ENCODE measurements around the gene USP12. TPM values are rescaled to one million over a fixed set of nuclear protein-coding genes. Genes with fewer than 3 reads are reported as not detected.

The USP12 gene
- total RNA-seq, 4 donors from 2014 or later, result 25.9 to 57.2 (median 47.8) TPM

- Histone ChIP-seq H3K27ac (no peak overlapping the region), H3K4me3 (no peak overlapping the region), H3K36me3 (no peaks in the 10 kb centered on the region), H3K27me3 (no peaks in the 10 kb centered on the region), H3K9me3 (no peaks in the 10 kb centered on the region), H3K4me1 (no peaks in the 10 kb centered on the region)
- WGBS, 2 donors (ENCODE audit: low coverage in 1 of 2), result 80 to 87% methylated on average over 1 to 4 of the region's 4 CpGs
- no peak for TF ChIP-seq POLR2AphosphoS5 (IDR thresholded peaks at IDR 0.05)
- no peak for TF ChIP-seq POLR2A (IDR thresholded peaks at IDR 0.05)
- TF ChIP-seq EP300 (IDR thresholded peaks at IDR 0.05; ENCODE audit: low read depth), result no peak
- no peak for TF ChIP-seq CTCF (IDR thresholded peaks at IDR 0.05)
- in situ Hi-C loops (cut with MboI; ENCODE audit: low pct_ligation_motif_present in 1 of 4, low pct_unique_long_range_greater_than_20kb in 1 of 4, low sequenced_read_pairs in 3 of 4) (no loop called here), intact Hi-C loops (cut with DNase I; ENCODE audit: low total_unique reads) (no loop called here)
- no peak for DNase-seq
These were observed 31.6 kb upstream of the USP12 start for GRCh38 chr13:27203186-27203585.

DNA sequence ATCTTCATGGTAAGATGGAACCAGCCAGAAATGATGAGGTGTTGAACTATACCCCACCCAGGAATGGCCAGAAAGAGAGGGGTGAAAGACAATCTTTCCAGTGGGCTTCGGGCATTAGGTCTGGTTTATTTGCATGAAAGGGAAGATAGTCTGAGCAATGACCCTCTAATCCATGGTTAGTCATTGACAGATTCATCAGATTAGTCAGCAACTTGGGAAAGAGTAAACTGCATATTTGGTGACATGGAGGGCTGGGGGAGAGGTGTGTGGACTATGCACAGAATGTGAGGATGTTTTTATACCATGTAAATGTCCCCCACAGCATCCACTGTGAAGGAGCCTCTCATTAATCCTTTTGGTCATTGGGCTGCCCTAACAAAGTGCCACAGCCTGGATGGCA lies 30.1 kb upstream of the USP12 start:
- intact Hi-C loops (cut with DNase I; ENCODE audit: low total_unique reads), result no loop called here
- no peaks in the 10 kb centered on the region for H3K4me1 ChIP-seq
- TF ChIP-seq POLR2A (IDR thresholded peaks at IDR 0.05), result no peak
- no peak overlapping the region for H3K27ac ChIP-seq
- 77 to 90% methylated on average over 1 of the region's 1 CpG for WGBS, 2 donors (ENCODE audit: low coverage in 1 of 2)
- no peak overlapping the region for H3K4me3 ChIP-seq
- H3K9me3 ChIP-seq, result no peaks in the 10 kb centered on the region
- no peak for DNase-seq
- H3K27me3 ChIP-seq, result no peaks in the 10 kb centered on the region
- in situ Hi-C loops (cut with MboI; ENCODE audit: low pct_ligation_motif_present in 1 of 4, low pct_unique_long_range_greater_than_20kb in 1 of 4, low sequenced_read_pairs in 3 of 4), result no loop called here
- no peaks in the 10 kb centered on the region for H3K36me3 ChIP-seq

- TF ChIP-seq EP300 (IDR thresholded peaks at IDR 0.05; ENCODE audit: low read depth), result no peak
- TF ChIP-seq POLR2AphosphoS5 (IDR thresholded peaks at IDR 0.05), result no peak
- no peak for TF ChIP-seq POLR2A (IDR thresholded peaks at IDR 0.05)
- TF ChIP-seq CTCF (IDR thresholded peaks at IDR 0.05), result no peak
- no peaks in the 10 kb centered on the region for H3K9me3 ChIP-seq
- no peak for DNase-seq
- in situ Hi-C loops (cut with MboI; ENCODE audit: low pct_ligation_motif_present in 1 of 4, low pct_unique_long_range_greater_than_20kb in 1 of 4, low sequenced_read_pairs in 3 of 4), result no loop called here
- H3K27me3 ChIP-seq, result peaks cover 6% of the 10 kb centered on the region
- no peak overlapping the region for H3K4me3 ChIP-seq
- H3K4me1 ChIP-seq, result no peaks in the 10 kb centered on the region
- intact Hi-C loops (cut with DNase I; ENCODE audit: low total_unique reads), result no loop called here
- WGBS, 2 donors (ENCODE audit: low coverage in 1 of 2), result 69% methylated on average over 1 of the region's 1 CpG; no CpG with 5 or more reads in 1 of the 2 donors
- H3K36me3 ChIP-seq, result no peaks in the 10 kb centered on the region
- no peak overlapping the region for H3K27ac ChIP-seq
These were observed 28.9 kb upstream of the USP12 start for GRCh38 chr13:27200413-27201070.

- WGBS, 2 donors (ENCODE audit: low coverage in 1 of 2), result 40 to 65% methylated on average over 1 to 2 of the region's 2 CpGs
- Histone ChIP-seq H3K9me3 (no peaks in the 10 kb centered on the region), H3K27me3 (peaks cover 6% of the 10 kb centered on the region), H3K36me3 (no peaks in the 10 kb centered on the region), H3K4me3 (no peak overlapping the region), H3K27ac (no peak overlapping the region), H3K4me1 (no peaks in the 10 kb centered on the region)
- DNase-seq, result no peak
- intact Hi-C loops (cut with DNase I; ENCODE audit: low total_unique reads) (no loop called here), in situ Hi-C loops (cut with MboI; ENCODE audit: low pct_ligation_motif_present in 1 of 4, low pct_unique_long_range_greater_than_20kb in 1 of 4, low sequenced_read_pairs in 3 of 4) (no loop called here)
- TF ChIP-seq POLR2A (IDR thresholded peaks at IDR 0.05), result no peak
- TF ChIP-seq POLR2AphosphoS5 (IDR thresholded peaks at IDR 0.05), result no peak
- TF ChIP-seq EP300 (IDR thresholded peaks at IDR 0.05; ENCODE audit: low read depth), result no peak
- TF ChIP-seq CTCF (IDR thresholded peaks at IDR 0.05), result no peak
These were observed 28.1 kb upstream of the USP12 start for GRCh38 chr13:27199696-27200095.

- in situ Hi-C loops (cut with MboI; ENCODE audit: low pct_ligation_motif_present in 1 of 4, low pct_unique_long_range_greater_than_20kb in 1 of 4, low sequenced_read_pairs in 3 of 4), result no loop called here
- DNase-seq, result no peak
- TF ChIP-seq POLR2AphosphoS5 (IDR thresholded peaks at IDR 0.05) (no peak), CTCF (IDR thresholded peaks at IDR 0.05) (no peak), POLR2A (IDR thresholded peaks at IDR 0.05) (no peak), EP300 (IDR thresholded peaks at IDR 0.05; ENCODE audit: low read depth) (no peak)
- intact Hi-C loops (cut with DNase I; ENCODE audit: low total_unique reads), result no loop called here
- no peaks in the 10 kb centered on the region for H3K9me3 ChIP-seq
- H3K36me3 ChIP-seq, result no peaks in the 10 kb centered on the region
- H3K27ac ChIP-seq, result no peak overlapping the region
- H3K4me3 ChIP-seq, result no peak overlapping the region
- peaks cover 6% of the 10 kb centered on the region for H3K27me3 ChIP-seq
- WGBS, 2 donors (ENCODE audit: low coverage in 1 of 2), result 80 to 87% methylated on average over 1 to 3 of the region's 3 CpGs
- H3K4me1 ChIP-seq, result no peaks in the 10 kb centered on the region
These were observed 27.6 kb upstream of the USP12 start for GRCh38 chr13:27199211-27199610.
